Hematopoietic multipotent progenitor cell (in vitro differentiated cells): ENCODE data around the gene ENOX1. TPM values are rescaled to one million over a fixed set of nuclear protein-coding genes. Genes with fewer than 3 reads are reported as not detected.
"Not testable (repeated sequence)": the region's sequence is repeated elsewhere in the genome, so short reads cannot be mapped to it uniquely, and the experiment has no call there.

Experiments used
- DNase-seq, 3 donors: peaks; one replicate each; pipeline ENCODE4 v3.0.0-alpha.2; 2011 to 2015; ENCODE audit warnings: low read depth in 2 of 3, low spot score in 2 of 3
- small RNA-seq: library from RNA; depleted of rRNA; stranded (forward); fragments of <200 nt; gene quantifications from one replicate; pipeline ENCODE3, GENCODE V24; 2012
- total RNA-seq: library from RNA; depleted of rRNA; stranded (reverse); fragments of >200 nt; gene quantifications from one replicate; pipeline ENCODE4 v1.2.3, GENCODE V29; 2012

Gene ENOX1
- total RNA-seq, 1 donor: 0.54 TPM

DNA sequence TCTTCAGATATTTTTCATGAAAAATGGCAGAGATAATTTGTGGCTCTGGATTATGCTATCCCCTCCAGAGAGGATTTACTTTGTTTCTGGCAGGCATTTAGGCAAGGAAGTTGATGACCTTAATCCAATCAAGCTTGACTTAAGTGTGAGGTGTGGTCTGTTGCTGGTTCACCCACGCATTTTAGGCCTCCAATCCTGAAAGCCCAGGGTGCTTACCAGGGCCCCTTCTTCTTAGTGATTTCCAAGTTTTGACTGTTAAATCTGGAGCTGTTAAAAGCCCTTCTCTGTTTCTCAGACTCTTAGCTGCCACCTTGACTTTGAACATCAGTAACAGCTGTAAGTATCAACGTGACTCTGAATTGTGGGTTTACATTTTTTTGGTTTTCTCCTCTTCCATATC lies 601.5 kb downstream of the ENOX1 start:
- no peak for DNase-seq

GRCh38 chr13:43180837-43181236 lies 605.9 kb downstream of the ENOX1 start:
- no peak for DNase-seq

GRCh38 chr13:43180036-43180660 lies 606.6 kb downstream of the ENOX1 start:
- no peak for DNase-seq

DNA sequence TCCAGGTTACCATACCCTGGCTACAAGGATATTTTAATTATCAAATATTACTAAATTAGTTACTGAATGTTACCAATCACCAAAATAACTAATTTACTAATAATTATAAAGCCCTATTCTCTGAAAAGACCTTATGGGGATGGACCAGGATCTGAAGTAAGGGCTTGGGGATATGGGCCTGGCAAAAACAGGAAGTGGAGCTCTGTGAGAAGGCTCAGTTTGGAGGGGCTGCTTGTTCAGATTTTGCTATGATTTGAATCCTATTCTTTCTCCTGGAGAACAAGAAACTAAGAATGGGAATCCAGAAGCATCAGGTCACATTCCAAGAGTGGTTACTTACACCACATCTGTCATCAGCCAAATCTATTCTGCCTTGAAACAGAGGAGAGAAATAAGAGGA lies 615.3 kb downstream of the ENOX1 start:
- no peak for DNase-seq

DNA sequence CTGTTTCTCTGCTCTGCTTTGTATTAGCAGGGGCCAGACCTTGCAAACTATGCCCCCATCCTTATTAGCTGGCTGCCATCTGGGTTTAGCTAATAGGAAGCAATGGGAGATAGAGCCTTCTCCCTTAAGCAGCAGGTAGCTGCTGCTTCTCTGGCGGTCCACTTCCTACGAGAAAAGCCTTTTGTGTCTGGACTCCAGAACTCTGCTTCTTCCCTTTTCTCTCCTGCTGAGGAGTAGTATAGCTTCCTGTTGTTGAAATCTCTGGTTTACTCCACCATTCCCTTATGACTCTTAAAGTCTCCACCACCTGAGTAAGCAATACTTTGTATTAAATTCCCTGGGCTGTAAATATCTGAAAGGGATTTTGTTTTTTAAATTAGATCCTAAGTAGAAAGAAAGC lies 616.3 kb downstream of the ENOX1 start:
- DNase-seq: no peak

DNA sequence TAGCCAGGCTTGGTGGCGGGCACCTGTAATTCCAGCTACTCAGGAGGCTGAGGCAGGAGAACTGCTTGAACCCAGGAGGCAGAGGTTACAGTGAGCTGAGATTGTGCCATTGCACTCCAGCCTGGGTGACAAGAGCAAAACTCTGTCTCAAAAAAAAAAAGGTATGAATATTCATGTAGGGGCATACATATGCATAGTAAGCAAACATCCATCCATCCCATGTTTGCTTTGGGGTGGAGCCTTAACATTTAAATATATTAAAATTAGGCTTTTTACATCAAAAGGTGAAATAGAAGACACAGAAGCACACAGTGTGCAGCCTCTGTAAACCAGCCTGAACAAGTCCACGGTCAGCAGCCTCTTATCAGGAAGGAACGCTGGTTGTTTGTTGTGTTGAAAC lies 618.3 kb downstream of the ENOX1 start:
- DNase-seq: not testable (repeated sequence)

DNA sequence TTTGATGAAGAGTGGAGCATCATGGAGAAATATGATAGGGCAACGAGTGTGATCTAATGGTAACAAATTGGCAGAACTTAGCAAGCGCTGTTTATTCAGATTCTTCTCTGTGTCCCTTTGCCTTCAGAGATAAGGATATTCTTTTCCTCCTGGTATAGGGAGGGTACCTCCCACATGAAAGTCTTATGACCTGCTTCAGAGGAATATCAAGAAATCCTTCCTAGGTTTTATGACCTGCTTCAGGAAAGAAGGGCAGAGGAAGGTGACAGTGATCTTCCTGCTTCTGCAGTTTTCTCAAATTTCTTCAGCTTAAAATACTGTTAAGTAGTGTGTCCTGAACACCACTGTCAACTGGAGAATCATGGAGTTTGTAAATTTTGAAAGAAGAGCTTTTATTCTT lies 619.0 kb downstream of the ENOX1 start:
- DNase-seq: no peak

GRCh38 chr13:43166644-43167457 lies 619.9 kb downstream of the ENOX1 start:
- no peak for DNase-seq

Small RNA genes lying within 50 kb of the gene (small RNA-seq; reads per million reads assigned to genes)
- gene AL162713.1: not detected

Other genes starting within 250 kb of the ENOX1 start
- 1.1 TPM for gene CCDC122, start 92.8 kb upstream of the ENOX1 start, total RNA-seq
- gene LACC1, start 92.9 kb upstream of the ENOX1 start, total RNA-seq: 3.5 TPM